GM23338 (cell line): ENCODE measurements around the gene ZNF12. TPM values are rescaled to one million over a fixed set of nuclear protein-coding genes. Genes with fewer than 3 reads are reported as not detected.

Experiments used
- ATAC-seq: fragments of 200-7000 bp; cut with Tn5 transposase; 3 replicates; pipeline ENCODE4 v1.9.1; 2020
- DNase-seq: peaks from one replicate; pipeline ENCODE4 v3.0.0-alpha.2; 2015; ENCODE audit warnings: low spot score
- H2AFZ ChIP-seq: fragments of 200-600 bp; sonication (generic); 2 replicates; pipeline ENCODE4 v1.8.0; 2016; ENCODE audit warnings: antibody characterized with exemption, mild to moderate bottlenecking, moderate library complexity
- H3F3A ChIP-seq: fragments of 200-600 bp; sonication (generic); replicated peaks from 2 replicates; pipeline ENCODE4 v1.8.0; 2017; ENCODE audit warnings: antibody characterized with exemption, mixed run types, low read depth
- H3K27ac ChIP-seq: fragments of 200-600 bp; sonication (generic); 2 replicates; pipeline ENCODE4 v1.6.1; 2016; ENCODE audit warnings: low read depth
- H3K27me3 ChIP-seq: fragments of 200-600 bp; sonication (generic); 2 replicates; pipeline ENCODE4 v1.8.0; 2016; ENCODE audit warnings: mild to moderate bottlenecking, mixed run types, moderate library complexity; ENCODE audit not compliant: insufficient read depth
- H3K36me3 ChIP-seq: fragments of 200-600 bp; sonication (generic); 2 replicates; pipeline ENCODE4 v1.8.0; 2016; ENCODE audit warnings: mild to moderate bottlenecking; ENCODE audit not compliant: insufficient read depth
- H3K4me1 ChIP-seq: fragments of 200-600 bp; sonication (generic); 2 replicates; pipeline ENCODE4 v1.8.0; 2016; ENCODE audit warnings: mild to moderate bottlenecking, moderate library complexity; ENCODE audit not compliant: insufficient read depth
- H3K4me2 ChIP-seq: fragments of 200-600 bp; sonication (generic); 2 replicates; pipeline ENCODE4 v1.7.1; 2017; ENCODE audit warnings: mixed run types
- H3K4me3 ChIP-seq: fragments of 200-600 bp; sonication (generic); 2 replicates; pipeline ENCODE4 v1.6.1; 2016; ENCODE audit warnings: mixed run types
- H3K79me2 ChIP-seq: fragments of 200-600 bp; sonication (generic); replicated peaks from 2 replicates; pipeline ENCODE4 v1.8.0; 2017; ENCODE audit warnings: mild to moderate bottlenecking; ENCODE audit not compliant: insufficient read depth
- H3K9me2 ChIP-seq: fragments of 200-600 bp; sonication (generic); 2 replicates; pipeline ENCODE4 v1.8.0; 2017; ENCODE audit not compliant: insufficient read depth
- H4K20me1 ChIP-seq: fragments of 200-600 bp; sonication (generic); replicated peaks from 2 replicates; pipeline ENCODE4 v1.8.0; 2017; ENCODE audit warnings: mild to moderate bottlenecking; ENCODE audit not compliant: insufficient read depth
- H3K27ac Mint-ChIP-seq: 2 replicates; pipeline ENCODE4 v1.8.0; 2020; ENCODE audit warnings: inconsistent platforms, mild to moderate bottlenecking, moderate library complexity, mixed read lengths
- H3K27me3 Mint-ChIP-seq: 3 replicates; pipeline ENCODE4 v1.8.0; 2022; ENCODE audit warnings: low read depth, mild to moderate bottlenecking, moderate library complexity, mixed read lengths, inconsistent platforms; ENCODE audit not compliant: insufficient read depth, poor library complexity
- H3K36me3 Mint-ChIP-seq: 3 replicates; pipeline ENCODE4 v1.8.0; 2021; ENCODE audit warnings: low read depth, mild to moderate bottlenecking, inconsistent platforms, moderate library complexity, mixed read lengths
- H3K4me1 Mint-ChIP-seq: 3 replicates; pipeline ENCODE4 v1.8.0; 2020; ENCODE audit warnings: mild to moderate bottlenecking, inconsistent platforms, mixed read lengths
- H3K4me3 Mint-ChIP-seq: 3 replicates; pipeline ENCODE4 v1.8.0; 2021; ENCODE audit warnings: moderate library complexity, mild to moderate bottlenecking, inconsistent platforms, mixed read lengths
- H3K9me3 Mint-ChIP-seq: 3 replicates; pipeline ENCODE4 v1.8.0; 2020; ENCODE audit warnings: moderate library complexity, mild to moderate bottlenecking, inconsistent platforms, mixed read lengths
- CREB1 ChIP-seq: fragments of 250-450 bp; sonication (Bioruptor Pico); IDR thresholded peaks from 2 replicates; pipeline ENCODE4 v1.5.0; 2020; ENCODE audit warnings: low read depth, mild to moderate bottlenecking, moderate library complexity
- EZH2 ChIP-seq: fragments of 200-600 bp; sonication (generic); IDR thresholded peaks from one replicate; pipeline ENCODE4 v1.8.0; 2017; ENCODE audit warnings: antibody characterized with exemption, mild to moderate bottlenecking, low read depth; ENCODE audit not compliant: unreplicated experiment
- ZNF331 ChIP-seq: fragments of 250-450 bp; sonication (Bioruptor Pico); IDR thresholded peaks from 2 replicates; pipeline ENCODE4 v1.5.0; 2020; ENCODE audit warnings: low read depth, mild to moderate bottlenecking, moderate library complexity
- polyA plus RNA-seq: library from polyadenylated mRNA; unstranded; fragments of >200 nt; fragmentation: Nextera tagmentation; extraction: Ambion mirVana; gene quantifications from 2 replicates; pipeline ENCODE4 v1.2.1, GENCODE V29; 2016
- total RNA-seq: library from RNA; depleted of rRNA; stranded (reverse); fragments of >200 nt; shearing (Covaris generic); gene quantifications from 2 replicates; pipeline ENCODE4 v1.2.3, GENCODE V29; 2014
- TF ChIP-seq, protein P1 (sequence below): fragments of 250-450 bp; sonication (Bioruptor Pico); IDR thresholded peaks from 2 replicates; pipeline ENCODE4 v1.5.0; 2020; ENCODE audit warnings: mild to moderate bottlenecking, moderate library complexity

ZNF12 gene
- total and polyA plus RNA-seq, 2 experiments from 2014 or later: 9.6 to 17.8 TPM

DNA sequence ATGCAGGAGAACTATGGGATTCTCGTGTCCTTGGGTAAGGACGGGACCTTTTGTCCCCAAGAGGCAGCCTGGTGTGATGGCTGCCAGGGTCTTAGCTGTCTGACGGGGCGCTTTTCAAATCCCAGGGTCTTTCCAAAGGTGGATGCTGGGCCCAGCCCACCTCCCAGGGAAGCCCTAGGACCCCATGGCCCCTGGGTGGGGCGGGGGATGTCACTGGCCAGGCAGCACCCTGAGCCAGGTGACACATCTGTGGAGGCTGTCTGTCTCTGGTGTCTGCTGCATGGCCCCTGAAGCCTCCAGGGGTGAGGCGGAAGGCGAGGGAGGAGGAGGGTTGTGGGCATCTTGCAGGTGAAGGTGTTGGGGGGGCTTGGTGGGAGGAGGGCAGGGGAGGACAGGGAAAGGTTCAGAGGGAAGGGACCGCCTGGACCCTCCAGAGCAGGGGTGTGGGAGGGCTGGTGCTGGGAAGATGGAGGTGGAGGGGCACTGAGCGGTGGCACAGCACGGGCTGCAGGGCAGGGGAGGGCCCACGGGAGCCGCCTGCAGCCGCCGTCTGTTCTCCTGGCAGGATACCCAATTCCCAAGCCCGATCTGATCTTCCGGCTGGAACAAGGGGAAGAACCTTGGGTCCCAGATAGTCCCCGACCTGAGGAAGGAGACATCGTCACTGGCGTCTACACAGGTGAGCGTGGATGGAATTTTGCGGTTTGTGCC lies 62.7 kb downstream of the ZNF12 start:
- no peaks in the 10 kb centered on the region for H3F3A ChIP-seq
- Mint-ChIP-seq H3K27ac (no peak overlapping the region), H3K4me3 (no peak overlapping the region), H3K36me3 (peaks cover 6% of the 10 kb centered on the region), H3K4me1 (peaks cover 8% of the 10 kb centered on the region; the same call in 2 of the 3 replicates), H3K9me3 (no peaks in the 10 kb centered on the region), H3K27me3 (peaks cover 15% of the 10 kb centered on the region)
- TF ChIP-seq EZH2 (no peak), ZNF331 (CRISPR knock-in tag) (no peak), CREB1 (no peak)
- TF ChIP-seq, protein P1, sequence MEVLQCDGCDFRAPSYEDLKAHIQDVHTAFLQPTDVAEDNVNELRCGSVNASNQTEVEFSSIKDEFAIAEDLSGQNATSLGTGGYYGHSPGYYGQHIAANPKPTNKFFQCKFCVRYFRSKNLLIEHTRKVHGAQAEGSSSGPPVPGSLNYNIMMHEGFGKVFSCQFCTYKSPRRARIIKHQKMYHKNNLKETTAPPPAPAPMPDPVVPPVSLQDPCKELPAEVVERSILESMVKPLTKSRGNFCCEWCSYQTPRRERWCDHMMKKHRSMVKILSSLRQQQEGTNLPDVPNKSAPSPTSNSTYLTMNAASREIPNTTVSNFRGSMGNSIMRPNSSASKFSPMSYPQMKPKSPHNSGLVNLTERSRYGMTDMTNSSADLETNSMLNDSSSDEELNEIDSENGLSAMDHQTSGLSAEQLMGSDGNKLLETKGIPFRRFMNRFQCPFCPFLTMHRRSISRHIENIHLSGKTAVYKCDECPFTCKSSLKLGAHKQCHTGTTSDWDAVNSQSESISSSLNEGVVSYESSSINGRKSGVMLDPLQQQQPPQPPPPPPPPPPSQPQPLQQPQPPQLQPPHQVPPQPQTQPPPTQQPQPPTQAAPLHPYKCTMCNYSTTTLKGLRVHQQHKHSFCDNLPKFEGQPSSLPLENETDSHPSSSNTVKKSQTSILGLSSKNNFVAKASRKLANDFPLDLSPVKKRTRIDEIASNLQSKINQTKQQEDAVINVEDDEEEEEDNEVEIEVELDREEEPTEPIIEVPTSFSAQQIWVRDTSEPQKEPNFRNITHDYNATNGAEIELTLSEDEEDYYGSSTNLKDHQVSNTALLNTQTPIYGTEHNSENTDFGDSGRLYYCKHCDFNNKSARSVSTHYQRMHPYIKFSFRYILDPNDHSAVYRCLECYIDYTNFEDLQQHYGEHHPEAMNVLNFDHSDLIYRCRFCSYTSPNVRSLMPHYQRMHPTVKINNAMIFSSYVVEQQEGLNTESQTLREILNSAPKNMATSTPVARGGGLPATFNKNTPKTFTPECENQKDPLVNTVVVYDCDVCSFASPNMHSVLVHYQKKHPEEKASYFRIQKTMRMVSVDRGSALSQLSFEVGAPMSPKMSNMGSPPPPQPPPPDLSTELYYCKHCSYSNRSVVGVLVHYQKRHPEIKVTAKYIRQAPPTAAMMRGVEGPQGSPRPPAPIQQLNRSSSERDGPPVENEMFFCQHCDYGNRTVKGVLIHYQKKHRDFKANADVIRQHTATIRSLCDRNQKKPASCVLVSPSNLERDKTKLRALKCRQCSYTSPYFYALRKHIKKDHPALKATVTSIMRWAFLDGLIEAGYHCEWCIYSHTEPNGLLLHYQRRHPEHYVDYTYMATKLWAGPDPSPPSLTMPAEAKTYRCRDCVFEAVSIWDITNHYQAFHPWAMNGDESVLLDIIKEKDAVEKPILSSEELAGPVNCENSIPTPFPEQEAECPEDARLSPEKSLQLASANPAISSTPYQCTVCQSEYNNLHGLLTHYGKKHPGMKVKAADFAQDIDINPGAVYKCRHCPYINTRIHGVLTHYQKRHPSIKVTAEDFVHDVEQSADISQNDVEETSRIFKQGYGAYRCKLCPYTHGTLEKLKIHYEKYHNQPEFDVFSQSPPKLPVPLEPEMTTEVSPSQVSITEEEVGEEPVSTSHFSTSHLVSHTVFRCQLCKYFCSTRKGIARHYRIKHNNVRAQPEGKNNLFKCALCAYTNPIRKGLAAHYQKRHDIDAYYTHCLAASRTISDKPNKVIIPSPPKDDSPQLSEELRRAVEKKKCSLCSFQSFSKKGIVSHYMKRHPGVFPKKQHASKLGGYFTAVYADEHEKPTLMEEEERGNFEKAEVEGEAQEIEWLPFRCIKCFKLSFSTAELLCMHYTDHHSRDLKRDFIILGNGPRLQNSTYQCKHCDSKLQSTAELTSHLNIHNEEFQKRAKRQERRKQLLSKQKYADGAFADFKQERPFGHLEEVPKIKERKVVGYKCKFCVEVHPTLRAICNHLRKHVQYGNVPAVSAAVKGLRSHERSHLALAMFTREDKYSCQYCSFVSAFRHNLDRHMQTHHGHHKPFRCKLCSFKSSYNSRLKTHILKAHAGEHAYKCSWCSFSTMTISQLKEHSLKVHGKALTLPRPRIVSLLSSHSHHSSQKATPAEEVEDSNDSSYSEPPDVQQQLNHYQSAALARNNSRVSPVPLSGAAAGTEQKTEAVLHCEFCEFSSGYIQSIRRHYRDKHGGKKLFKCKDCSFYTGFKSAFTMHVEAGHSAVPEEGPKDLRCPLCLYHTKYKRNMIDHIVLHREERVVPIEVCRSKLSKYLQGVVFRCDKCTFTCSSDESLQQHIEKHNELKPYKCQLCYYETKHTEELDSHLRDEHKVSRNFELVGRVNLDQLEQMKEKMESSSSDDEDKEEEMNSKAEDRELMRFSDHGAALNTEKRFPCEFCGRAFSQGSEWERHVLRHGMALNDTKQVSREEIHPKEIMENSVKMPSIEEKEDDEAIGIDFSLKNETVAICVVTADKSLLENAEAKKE: no peak
- H3K4me1 ChIP-seq: no peaks in the 10 kb centered on the region
- H3K27ac ChIP-seq: no peak overlapping the region
- ATAC-seq: no peak
- no peaks in the 10 kb centered on the region for H3K9me2 ChIP-seq
- no peaks in the 10 kb centered on the region; the same call in 1 of the 2 replicates for H4K20me1 ChIP-seq
- no peaks in the 10 kb centered on the region for H3K79me2 ChIP-seq
- H3K4me3 ChIP-seq: no peak overlapping the region
- no peak overlapping the region for H3K4me2 ChIP-seq
- H2AFZ ChIP-seq: no peak overlapping the region
- no peaks in the 10 kb centered on the region for H3K27me3 ChIP-seq
- DNase-seq: no peak
- H3K36me3 ChIP-seq: no peaks in the 10 kb centered on the region
